Fibroblast of pulmonary artery (primary cell): ENCODE measurements around the gene RYR3.

Source experiments
- DNase-seq: peaks from one replicate; pipeline ENCODE4 v3.0.0-alpha.2; 2010; ENCODE audit warnings: low read depth
- H3K4me3 ChIP-seq: replicated peaks from 2 replicates; pipeline ENCODE4 v1.5.1; 2011; ENCODE audit warnings: low read depth, mild to moderate bottlenecking, control low read depth, low read length, moderate library complexity
- CTCF ChIP-seq: IDR thresholded peaks from 2 replicates; pipeline ENCODE4 v1.5.1; 2011; ENCODE audit warnings: mild to moderate bottlenecking, control low read depth, low read length, inconsistent platforms; ENCODE audit errors: missing control alignments

RYR3 gene

GRCh38 chr15:33860754-33861153 lies 550.0 kb downstream of the RYR3 start:
- peak; percentile 53 for DNase-seq
- H3K4me3 ChIP-seq = no peak overlapping the region
- no peak for TF ChIP-seq CTCF

- no peak for TF ChIP-seq CTCF
- no peak for DNase-seq
Observed at GRCh38 chr15:33864360-33865075, 553.8 kb downstream of the RYR3 start.

GRCh38 chr15:33865416-33865815 lies 554.6 kb downstream of the RYR3 start:
- no peak for TF ChIP-seq CTCF
- H3K4me3 ChIP-seq = no peak overlapping the region
- peak; percentile 39 for DNase-seq

More at GRCh38 chr15:33864360-33865075, 553.8 kb downstream of the RYR3 start:
- no peak overlapping the region for H3K4me3 ChIP-seq

GRCh38 chr15:33866101-33866737 lies 555.5 kb downstream of the RYR3 start:
- DNase-seq = no peak
- H3K4me3 ChIP-seq = no peak overlapping the region
- TF ChIP-seq CTCF = no peak

GRCh38 chr15:33871980-33872379 lies 561.2 kb downstream of the RYR3 start:
- H3K4me3 ChIP-seq = no peak overlapping the region
- TF ChIP-seq CTCF = no peak
- no peak for DNase-seq

- H3K4me3 ChIP-seq = no peak overlapping the region
- peak; percentile 18 for DNase-seq
- TF ChIP-seq CTCF = no peak
Observed at GRCh38 chr15:33872416-33873106, 561.8 kb downstream of the RYR3 start.
